ENCODE data around the gene ZNF19.

ZNF19 gene

GRCh38 chr16:71456801-71457200, 32.3 kb downstream of the ZNF19 start:
- no peak for DNase-seq
- intact Hi-C loops (cut with DNase I), result no loop called here

GRCh38 chr16:71453036-71453435, 36.1 kb downstream of the ZNF19 start:
- peak in 1 of 42 donors; percentile 13 for DNase-seq
- intact Hi-C loops (cut with DNase I), result no loop called here

- intact Hi-C loops (cut with DNase I), result no loop called here
- DNase-seq, result no peak
Measured at GRCh38 chr16:71449020-71449419, 40.1 kb downstream of the ZNF19 start.

GRCh38 chr16:71448274-71448866, 40.8 kb downstream of the ZNF19 start:
- intact Hi-C loops (cut with DNase I), result no loop called here
- no peak for DNase-seq

- intact Hi-C loops (cut with DNase I), result no loop called here
- no peak for DNase-seq
Measured at GRCh38 chr16:71443714-71444113, 45.4 kb downstream of the ZNF19 start.

GRCh38 chr16:71442051-71442440, 47.1 kb downstream of the ZNF19 start, which contains the start of gene TLE7:
TSS of gene TLE7 (minus strand) at chr16:71442054. CDS start at chr16:71433324, 8,730 bp downstream.
- intact Hi-C loops (cut with DNase I), result no loop called here
- DNase-seq, result no peak

- intact Hi-C loops (cut with DNase I), result no loop called here
- no peak for DNase-seq
Measured at GRCh38 chr16:71441348-71442050, 47.6 kb downstream of the ZNF19 start.

- DNase-seq, result no peak
Measured at GRCh38 chr16:71440669-71441347, 48.3 kb downstream of the ZNF19 start.

GRCh38 chr16:71439523-71439922, 49.6 kb downstream of the ZNF19 start:
- no peak for DNase-seq
- intact Hi-C loops (cut with DNase I), result no loop called here

More at GRCh38 chr16:71440669-71441347, 48.3 kb downstream of the ZNF19 start:
- intact Hi-C loops (cut with DNase I), result no loop called here

- DNase-seq, result no peak
- intact Hi-C loops (cut with DNase I), result no loop called here
Measured at GRCh38 chr16:71436473-71436872, 52.7 kb downstream of the ZNF19 start.

GRCh38 chr16:71432906-71433305, 56.2 kb downstream of the ZNF19 start:
- DNase-seq, result no peak
- intact Hi-C loops (cut with DNase I), result no loop called here

GRCh38 chr16:71431991-71432390, 57.1 kb downstream of the ZNF19 start:
- DNase-seq, result no peak
- intact Hi-C loops (cut with DNase I), result no loop called here

- intact Hi-C loops (cut with DNase I), result no loop called here
- no peak for DNase-seq
Measured at GRCh38 chr16:71431176-71431575, 57.9 kb downstream of the ZNF19 start.

- intact Hi-C loops (cut with DNase I), result no loop called here
- no peak for DNase-seq
Measured at GRCh38 chr16:71430744-71431143, 58.4 kb downstream of the ZNF19 start.

GRCh38 chr16:71429581-71429980, 59.5 kb downstream of the ZNF19 start:
- DNase-seq, result no peak
- intact Hi-C loops (cut with DNase I), result no loop called here

- DNase-seq, result no peak
- intact Hi-C loops (cut with DNase I), result no loop called here
Measured at GRCh38 chr16:71428883-71429282, 60.2 kb downstream of the ZNF19 start.

- intact Hi-C loops (cut with DNase I), result no loop called here
- no peak for DNase-seq
Measured at GRCh38 chr16:71428385-71428784, 60.7 kb downstream of the ZNF19 start.

- DNase-seq, result no peak
- intact Hi-C loops (cut with DNase I), result no loop called here
Measured at GRCh38 chr16:71426880-71427615, 62.1 kb downstream of the ZNF19 start.

GRCh38 chr16:71426069-71426879, 62.9 kb downstream of the ZNF19 start:
- intact Hi-C loops (cut with DNase I), result no loop called here
- peak in 2 of 42 donors; percentile 5 to 30 for DNase-seq
